Inflammatory macrophage treated with lipopolysaccharide for 4 hours (primary cell): ENCODE measurements around the gene ODF2.
A peak's percentile ranks its signal among the peaks of the same experiment; 100 is the strongest.

Source experiments
- DNase-seq: peaks from one replicate; pipeline ENCODE4 v3.0.0-alpha.2; 2020

The ODF2 gene

DNA sequence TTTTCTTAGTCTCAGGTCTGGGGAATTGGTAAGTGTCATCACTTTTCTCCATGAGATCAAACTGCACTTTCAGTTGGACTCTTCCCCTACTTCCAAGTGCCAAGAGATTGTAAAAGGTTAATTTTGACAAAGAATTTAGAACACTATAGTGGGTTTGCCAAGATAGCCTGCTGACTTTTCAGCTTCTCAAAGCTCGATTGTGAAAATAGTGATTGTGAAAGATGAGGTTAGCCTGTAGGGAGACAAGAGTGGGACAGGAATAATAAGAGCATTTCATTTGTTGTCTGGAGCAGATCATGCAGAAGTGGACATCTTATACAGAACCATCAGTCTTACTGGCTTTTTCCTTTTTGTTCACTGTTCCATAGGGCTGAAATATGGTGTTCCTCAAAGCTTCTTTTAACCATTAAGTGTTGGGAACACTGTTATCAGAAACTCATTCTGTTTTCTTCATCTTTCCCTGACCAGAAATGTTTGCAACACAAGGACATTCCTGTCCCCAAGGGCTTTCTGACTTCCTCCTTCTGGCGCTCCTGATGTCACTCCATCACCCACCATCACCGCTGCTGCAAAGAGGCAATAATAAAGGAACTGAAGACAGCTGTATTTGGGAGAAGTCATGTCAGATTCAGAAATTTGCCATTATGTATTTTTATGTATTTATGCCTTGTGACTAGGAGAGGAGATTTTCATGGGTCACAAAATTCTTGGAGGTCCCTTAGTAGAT, 85.0 kb downstream of the ODF2 start:
- peak; percentile 81 for DNase-seq

DNA sequence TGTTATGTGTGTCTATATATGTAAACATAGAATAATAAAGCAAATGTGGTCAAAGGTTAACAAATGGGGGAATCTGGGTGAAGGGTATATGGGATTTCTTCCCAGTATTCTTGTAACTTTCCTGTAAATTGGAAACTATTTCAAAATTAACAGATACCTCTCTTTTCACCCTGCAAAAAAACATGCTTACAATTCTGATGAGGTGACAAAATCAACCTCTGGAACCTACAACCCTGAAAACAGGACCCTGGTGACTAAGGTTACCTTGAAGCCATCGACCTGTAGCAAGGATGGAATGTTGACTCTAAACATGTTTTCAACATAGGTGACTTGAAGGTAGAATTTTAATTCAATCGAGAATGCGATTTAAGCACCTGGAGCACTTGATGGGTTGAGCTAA, 90.7 kb downstream of the ODF2 start:
- DNase-seq: no peak

DNA sequence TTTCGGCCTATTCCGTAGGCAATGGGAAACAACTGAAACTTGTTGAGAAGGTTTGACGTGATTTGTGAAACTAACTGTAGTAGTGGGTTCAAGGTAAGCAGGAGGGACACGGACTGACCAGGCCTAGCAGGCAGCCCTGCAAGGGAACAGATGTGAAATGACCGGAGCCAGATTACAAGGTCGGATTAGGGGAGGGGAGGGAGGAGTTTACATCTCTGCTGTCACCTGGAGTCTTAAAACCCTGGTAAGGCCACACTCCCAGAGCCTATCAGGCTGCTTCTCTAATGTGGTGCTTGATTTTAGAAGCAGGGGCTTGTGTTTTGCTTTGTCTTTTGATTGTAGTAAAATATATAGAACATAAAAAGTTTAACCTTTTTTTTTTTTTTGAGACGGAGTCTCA, 93.1 kb downstream of the ODF2 start:
- no peak for DNase-seq

DNA sequence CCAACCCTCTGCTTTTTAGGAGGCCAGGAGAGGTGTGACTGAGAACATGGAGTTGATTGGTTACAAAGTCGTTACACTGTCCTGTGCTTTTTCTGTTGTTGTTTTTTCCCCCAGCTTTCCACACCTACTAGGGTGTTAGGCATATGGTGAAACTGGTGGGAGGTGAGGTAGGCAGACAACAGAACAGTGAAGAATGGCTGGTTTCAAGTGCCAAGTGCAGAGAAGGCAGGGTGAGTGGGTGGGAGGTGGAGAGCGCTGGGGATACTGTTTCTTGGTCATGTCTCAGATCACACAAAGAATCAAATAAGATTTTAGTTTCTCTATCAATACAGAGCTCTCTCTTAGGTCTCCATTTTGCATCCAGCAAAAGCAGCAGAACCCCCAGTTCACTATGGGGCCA, 94.4 kb downstream of the ODF2 start:
- peak; percentile 13 for DNase-seq
